Mesothelial cell of epicardium (in vitro differentiated cells): Measurements from ENCODE around the gene LSP1. TPM values are rescaled to one million over a fixed set of nuclear protein-coding genes. Genes with fewer than 3 reads are reported as not detected.

Experiments
- DNase-seq, 2 experiments: peaks; one replicate each; pipeline ENCODE4 v3.0.0; 2021; ENCODE audit warnings: low spot score in 2 of 2; ENCODE audit not compliant: unreplicated experiment in 2 of 2
- H3K27ac Mint-ChIP-seq: 2 replicates; pipeline ENCODE4 v1.8.0; 2021; ENCODE audit warnings: mixed read lengths
- H3K27me3 Mint-ChIP-seq: 2 replicates; pipeline ENCODE4 v1.8.0; 2021; ENCODE audit warnings: low read depth, mixed read lengths
- H3K36me3 Mint-ChIP-seq: 2 replicates; pipeline ENCODE4 v1.8.0; 2021; ENCODE audit warnings: mixed read lengths
- H3K4me1 Mint-ChIP-seq: 2 replicates; pipeline ENCODE4 v1.8.0; 2021; ENCODE audit warnings: mixed read lengths
- H3K4me3 Mint-ChIP-seq: 2 replicates; pipeline ENCODE4 v1.8.0; 2021; ENCODE audit warnings: mild to moderate bottlenecking, moderate library complexity, mixed read lengths
- H3K9me3 Mint-ChIP-seq: 2 replicates; pipeline ENCODE4 v1.8.0; 2021; ENCODE audit warnings: mixed read lengths
- CTCF ChIP-seq: fragments of 200-600 bp; sonication (generic); IDR thresholded peaks from one replicate; pipeline ENCODE4 v1.5.0; 2021; ENCODE audit warnings: antibody characterized with exemption; ENCODE audit not compliant: unreplicated experiment
- total RNA-seq: library from RNA; stranded (reverse); gene quantifications from 3 replicates; pipeline ENCODE4 v1.2.1, GENCODE V29; 2021

Gene LSP1
- total RNA-seq, 1 donor from 2014 or later = 4.9 TPM

- Mint-ChIP-seq H3K36me3 (no peaks in the 10 kb centered on the region), H3K4me1 (peaks cover 20% of the 10 kb centered on the region), H3K9me3 (no peaks in the 10 kb centered on the region), H3K27ac (peak overlapping the region; percentile 22), H3K27me3 (peaks cover 1% of the 10 kb centered on the region), H3K4me3 (no peak overlapping the region)
- no peak for DNase-seq
- TF ChIP-seq CTCF = no peak
These were observed 9.8 kb upstream of the LSP1 start for GRCh38 chr11:1843098-1843473.

GRCh38 chr11:1843796-1844195 is 9.1 kb upstream of the LSP1 start:
- Mint-ChIP-seq H3K4me3 (no peak overlapping the region), H3K27me3 (peaks cover 1% of the 10 kb centered on the region), H3K27ac (peak overlapping the region; percentile 22), H3K4me1 (peaks cover 20% of the 10 kb centered on the region), H3K36me3 (no peaks in the 10 kb centered on the region), H3K9me3 (no peaks in the 10 kb centered on the region)
- DNase-seq = no peak
- TF ChIP-seq CTCF = no peak

- DNase-seq = no peak
- Mint-ChIP-seq H3K9me3 (no peaks in the 10 kb centered on the region), H3K4me3 (no peak overlapping the region), H3K36me3 (no peaks in the 10 kb centered on the region), H3K4me1 (peaks cover 20% of the 10 kb centered on the region), H3K27ac (peak overlapping the region; percentile 32), H3K27me3 (peaks cover 1% of the 10 kb centered on the region)
- no peak for TF ChIP-seq CTCF
These were observed 8.4 kb upstream of the LSP1 start for GRCh38 chr11:1844221-1845094.

- H3K36me3 Mint-ChIP-seq = no peaks in the 10 kb centered on the region
- no peaks in the 10 kb centered on the region for H3K9me3 Mint-ChIP-seq
- no peak overlapping the region for H3K4me3 Mint-ChIP-seq
- H3K4me1 Mint-ChIP-seq = peaks cover 20% of the 10 kb centered on the region
- DNase-seq = no peak
- no peak for TF ChIP-seq CTCF
- H3K27ac Mint-ChIP-seq = peak overlapping the region; percentile 32
- peaks cover 1% of the 10 kb centered on the region for H3K27me3 Mint-ChIP-seq
These were observed 7.8 kb upstream of the LSP1 start for GRCh38 chr11:1845095-1845429.

GRCh38 chr11:1845561-1846452 is 7.1 kb upstream of the LSP1 start:
- H3K27ac Mint-ChIP-seq = no peak overlapping the region
- peaks cover 20% of the 10 kb centered on the region for H3K4me1 Mint-ChIP-seq
- TF ChIP-seq CTCF = no peak
- no peaks in the 10 kb centered on the region for H3K36me3 Mint-ChIP-seq
- DNase-seq = no peak
- peaks cover 1% of the 10 kb centered on the region for H3K27me3 Mint-ChIP-seq
- no peak overlapping the region for H3K4me3 Mint-ChIP-seq
- no peaks in the 10 kb centered on the region for H3K9me3 Mint-ChIP-seq
